ENCODE data around the gene CUL7.
A peak's percentile ranks its signal among the peaks of the same experiment; 100 is the strongest.

The CUL7 gene

DNA sequence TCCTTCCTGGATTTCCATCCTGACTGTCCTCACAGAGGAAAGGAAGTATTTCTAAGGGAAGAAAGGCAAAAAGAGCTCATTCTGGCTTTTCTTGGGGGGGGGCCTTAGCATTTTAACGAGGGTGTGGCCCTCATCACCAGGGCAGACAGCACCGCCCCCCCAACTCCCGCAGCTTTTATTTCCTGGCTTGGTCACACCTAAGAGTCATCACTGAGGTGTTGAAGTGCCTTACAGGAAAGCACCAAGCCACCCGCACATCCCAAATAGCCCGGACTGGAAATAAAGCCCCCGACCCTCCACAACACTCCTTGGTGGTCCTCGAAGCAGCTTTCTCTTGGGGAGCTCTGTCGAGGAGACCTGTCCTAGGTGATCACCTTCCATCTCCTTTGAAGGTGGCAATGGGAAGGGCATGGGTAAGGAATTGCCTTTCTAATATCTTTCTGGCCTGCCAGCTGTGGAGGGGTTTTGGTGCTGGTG lies 23.7 kb upstream of the CUL7 start:
- DNase-seq (ENCODE audit: low read depth) = no peak

DNA sequence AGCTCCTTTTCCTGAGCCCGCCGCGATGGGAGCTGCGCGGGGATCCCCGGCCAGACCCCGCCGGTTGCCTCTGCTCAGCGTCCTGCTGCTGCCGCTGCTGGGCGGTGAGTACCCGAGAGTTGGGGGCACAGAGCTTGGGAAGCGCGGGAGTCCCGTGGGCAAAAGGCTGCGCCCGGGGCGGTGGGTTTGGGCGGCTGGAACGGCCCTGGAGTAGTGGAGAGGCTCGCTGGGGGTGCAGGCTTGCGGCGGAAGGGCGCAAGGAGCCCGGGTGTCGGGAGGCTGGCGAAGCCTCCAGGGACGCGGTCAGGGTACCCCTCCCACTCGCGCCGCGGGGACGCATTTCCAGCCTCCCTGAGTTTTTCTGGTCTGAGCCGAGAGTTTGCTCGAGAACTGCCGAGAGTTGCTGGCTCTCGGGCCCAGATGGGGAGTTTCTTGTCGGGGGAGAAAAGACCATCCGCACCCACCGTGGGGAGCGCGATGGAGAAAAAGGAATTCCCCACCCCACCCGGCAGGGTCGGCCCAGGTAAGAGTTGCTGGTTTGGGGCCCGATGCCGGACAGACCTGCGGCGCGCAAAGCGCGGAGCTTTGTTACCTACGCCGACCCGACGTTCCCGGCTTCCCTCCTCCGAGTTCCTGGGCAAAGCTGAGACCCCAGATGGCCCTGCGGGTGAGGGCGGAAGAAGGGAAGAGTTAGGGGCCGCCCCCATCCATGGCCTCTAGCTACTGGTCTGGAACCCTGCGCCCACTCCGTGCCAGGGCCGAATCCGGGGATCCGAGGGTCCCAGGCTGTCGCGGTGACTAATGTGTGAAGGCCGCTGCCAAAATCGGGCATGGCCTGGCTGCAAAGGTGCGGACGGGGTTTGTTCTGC lies 23.0 kb upstream of the CUL7 start:
- peak; percentile 69 for DNase-seq (ENCODE audit: low read depth)

DNA sequence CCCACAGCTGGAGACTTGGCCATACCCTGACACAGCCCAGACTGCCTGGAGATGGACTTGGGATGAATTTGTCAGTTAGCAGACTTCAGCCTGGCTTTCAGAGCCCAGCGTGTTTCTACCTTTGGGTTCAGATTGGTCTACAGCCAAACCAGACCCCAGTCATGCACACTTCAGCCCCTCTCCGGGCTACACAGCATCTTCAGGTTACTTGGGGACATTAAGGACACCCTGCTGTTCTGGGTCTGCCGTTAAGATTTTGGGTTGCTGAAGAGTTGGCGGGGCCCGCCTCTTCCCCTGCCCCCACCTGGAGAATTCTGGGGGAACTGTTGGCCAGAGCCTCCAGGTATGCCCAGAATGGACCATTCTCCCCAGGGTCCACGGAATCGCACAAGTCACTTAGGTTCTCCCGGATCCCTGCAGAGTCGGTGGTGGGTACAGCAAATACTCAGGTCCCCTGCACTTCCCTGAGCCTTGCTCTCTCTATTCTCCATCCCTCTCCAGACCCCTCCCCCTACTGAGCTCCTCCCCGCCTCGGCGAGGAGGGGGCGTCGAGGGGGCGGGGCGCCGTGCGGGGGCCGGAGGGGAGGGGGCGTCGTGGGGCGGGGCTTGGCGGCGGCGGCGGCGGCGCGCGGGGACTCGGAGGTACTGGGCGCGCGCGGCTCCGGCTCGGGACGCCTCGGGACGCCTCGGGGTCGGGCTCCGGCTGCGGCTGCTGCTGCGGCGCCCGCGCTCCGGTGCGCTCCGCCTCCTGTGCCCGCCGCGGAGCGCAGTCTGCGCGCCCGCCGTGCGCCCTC lies 22.2 kb upstream of the CUL7 start, which contains the start of gene PTK7:
Gene PTK7, plus strand, starts transcription at position 645 of the 794 bp plus-strand sequence. CDS start 175 bp downstream, outside the sequence.
- peak; percentile 60 for DNase-seq (ENCODE audit: low read depth)

DNA sequence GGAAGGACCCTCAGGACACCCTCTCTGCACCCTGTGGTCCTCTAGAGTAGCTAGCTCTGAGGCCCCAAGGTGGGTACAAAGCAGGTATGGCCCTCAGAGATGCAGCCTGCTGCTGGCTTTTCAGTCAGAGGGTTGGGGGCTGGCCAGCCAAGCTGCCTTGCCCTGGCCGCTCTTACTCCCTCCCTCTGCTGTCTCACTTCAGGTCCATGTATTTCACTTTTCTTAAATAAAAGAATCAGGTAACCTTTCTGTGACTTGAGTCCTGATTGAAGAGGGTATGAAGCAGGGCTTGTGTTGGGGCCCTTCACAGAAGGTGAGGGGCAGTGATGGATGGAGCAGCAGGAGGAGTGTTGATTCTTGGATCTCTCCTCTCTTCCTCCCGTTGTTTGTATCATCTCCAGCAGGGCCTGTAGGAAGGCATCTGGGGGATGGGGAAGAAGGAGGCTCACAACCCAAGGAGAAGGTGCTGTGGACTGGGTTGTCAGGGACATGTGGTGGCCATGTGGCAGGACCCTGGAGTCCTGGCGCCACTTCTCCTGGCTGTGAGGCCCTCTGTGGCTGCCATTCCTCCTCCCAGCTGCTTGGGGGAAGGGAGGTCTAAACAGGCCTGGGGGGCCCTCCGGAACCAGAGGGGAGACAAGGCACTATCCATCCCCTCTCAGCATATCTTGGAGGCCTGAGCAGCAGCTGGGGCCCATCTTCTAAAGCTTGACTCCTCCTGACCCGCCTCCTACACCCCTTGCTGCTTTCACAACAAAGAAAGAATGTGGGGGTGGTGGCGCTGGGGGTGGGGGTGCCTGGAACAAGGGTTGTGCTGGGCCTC lies 21.4 kb upstream of the CUL7 start:
- no peak for DNase-seq (ENCODE audit: low read depth)

DNA sequence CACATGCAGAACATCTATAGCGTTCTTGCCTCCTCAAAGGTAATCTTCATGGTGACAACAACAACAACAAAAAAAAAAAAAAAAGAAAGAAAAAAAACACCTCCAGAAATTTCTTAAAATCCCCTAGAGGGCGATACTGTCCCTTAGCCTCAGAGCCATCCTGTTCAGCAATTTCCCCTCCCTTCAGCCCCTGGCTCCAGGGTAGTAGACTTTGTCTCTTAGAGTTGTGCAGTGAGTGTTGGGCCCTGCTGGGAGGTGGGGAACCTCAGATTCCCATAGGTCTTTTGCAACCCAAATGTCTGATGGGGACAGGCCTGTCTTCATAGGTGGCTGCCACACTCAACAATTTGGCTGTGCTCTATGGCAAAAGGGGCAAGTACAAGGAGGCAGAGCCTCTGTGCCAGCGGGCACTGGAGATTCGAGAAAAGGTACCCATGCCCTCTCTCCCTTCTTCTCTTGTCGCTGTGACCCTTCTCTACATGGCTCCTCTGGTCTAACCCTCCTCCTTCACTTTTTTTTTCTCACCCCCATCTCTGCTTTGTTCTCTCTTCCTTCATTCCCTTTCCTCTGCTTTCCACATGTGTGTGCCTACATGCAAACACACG lies 16.5 kb upstream of the CUL7 start:
- DNase-seq (ENCODE audit: low read depth) = peak; percentile 77

DNA sequence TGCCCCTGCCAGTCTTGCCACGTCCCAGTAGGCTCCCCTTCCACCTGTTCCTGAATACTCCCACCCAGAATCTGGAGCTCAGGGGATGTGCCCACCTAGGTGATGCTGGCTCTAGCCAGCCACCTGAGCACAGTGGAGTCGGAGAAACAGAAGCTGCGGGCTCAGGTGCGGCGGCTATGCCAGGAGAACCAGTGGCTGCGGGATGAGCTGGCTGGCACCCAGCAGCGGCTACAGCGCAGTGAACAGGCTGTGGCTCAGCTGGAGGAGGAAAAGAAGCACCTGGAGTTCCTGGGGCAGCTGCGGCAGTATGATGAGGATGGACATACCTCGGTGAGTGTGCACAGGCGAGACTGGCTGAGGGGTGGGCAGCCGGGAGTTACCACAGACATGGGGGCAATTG lies 9.2 kb upstream of the CUL7 start:
- no peak for DNase-seq (ENCODE audit: low read depth)

DNA sequence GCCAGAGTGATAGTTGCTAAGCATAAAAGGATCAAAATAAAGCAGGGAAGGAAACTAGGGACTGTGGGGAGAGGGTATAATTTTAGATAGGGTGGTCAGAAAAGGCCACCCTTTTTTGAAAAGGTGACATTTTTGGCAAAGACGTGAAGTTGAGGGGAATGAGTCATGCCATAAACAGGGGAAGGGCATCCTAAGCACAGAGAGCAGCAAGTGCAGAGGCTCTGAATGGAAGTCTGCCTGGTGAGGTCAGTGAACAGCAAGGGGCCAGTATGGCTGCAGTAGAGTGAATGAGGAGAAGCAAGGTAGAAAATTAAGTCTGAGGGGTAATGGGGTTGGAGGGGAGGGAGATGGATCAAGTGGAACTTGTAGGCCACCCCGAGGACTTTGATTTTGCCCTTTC lies 8.2 kb upstream of the CUL7 start:
- DNase-seq (ENCODE audit: low read depth) = peak; percentile 30

DNA sequence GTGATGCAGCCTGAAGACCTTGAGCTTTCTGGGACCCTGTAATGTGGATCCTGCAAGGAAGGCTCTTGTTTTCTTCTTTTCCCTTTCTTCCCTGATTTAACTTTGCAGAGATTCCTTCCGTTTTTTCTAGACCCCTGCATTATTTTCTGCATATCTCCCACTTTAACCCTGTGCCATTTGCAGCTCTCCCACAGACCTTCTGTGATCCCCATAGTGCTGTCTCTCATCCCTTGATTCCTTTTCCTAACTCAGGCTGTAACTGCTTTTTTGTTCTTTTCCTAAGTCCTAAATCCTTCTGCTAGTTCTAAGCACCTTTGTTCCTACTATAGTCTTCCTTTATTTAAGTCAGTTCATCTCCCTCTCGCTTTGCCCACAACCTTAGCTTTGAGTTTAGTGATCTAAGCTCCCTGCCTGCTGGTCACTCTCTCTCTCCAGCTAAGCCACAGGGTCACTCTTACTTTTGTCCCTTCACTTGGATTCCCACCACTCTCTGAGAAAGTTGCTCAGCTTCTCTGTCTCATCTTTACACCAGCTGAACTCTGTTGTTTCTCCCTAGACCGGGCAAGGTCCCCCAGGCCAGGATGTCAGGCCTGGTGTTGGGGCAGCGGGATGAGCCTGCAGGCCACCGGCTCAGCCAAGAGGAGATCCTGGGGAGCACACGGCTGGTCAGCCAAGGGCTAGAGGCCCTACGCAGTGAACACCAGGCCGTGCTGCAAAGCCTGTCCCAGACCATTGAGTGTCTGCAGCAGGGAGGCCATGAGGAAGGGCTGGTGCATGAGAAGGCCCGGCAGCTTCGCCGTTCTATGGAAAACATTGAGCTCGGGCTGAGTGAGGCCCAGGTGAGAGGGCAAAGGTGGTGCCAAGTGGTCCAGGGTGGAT lies 7.3 kb upstream of the CUL7 start:
- no peak for DNase-seq (ENCODE audit: low read depth)

DNA sequence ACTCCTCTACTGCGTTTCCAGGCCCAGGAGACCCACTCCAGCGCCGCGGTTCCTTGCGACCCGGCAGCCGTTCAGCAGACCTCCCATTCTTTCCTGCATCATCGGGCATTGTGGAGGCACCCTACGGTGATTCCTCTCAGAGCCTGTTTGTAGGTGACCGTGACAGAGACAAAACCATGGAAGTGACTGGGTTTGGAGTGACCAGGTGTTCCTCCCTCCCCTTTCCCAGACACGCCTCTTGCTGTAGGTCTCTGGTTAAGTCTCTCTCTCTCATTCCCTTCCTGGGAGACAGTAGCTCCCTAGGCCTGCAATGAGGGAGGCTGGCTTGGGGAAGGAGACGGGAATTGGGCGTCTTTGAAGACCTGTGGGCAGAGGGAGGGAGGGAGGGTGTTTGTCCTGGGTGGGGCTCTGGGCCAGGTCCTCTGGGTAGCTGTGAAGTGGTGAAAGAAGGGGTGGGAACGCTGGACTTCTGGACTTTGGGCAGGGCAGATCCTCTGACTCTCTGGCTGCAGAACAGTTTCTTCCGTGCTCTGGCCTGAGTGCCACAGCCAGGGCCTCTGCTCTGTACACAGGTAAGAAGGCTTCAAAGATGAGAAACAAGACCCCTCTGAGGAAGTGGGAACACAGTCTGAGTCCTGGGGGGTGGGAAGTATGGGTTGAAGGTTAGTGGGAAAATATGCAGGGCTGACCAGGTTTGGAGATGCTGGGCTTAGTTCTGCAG lies 6.5 kb upstream of the CUL7 start:
- no peak for DNase-seq (ENCODE audit: low read depth)

DNA sequence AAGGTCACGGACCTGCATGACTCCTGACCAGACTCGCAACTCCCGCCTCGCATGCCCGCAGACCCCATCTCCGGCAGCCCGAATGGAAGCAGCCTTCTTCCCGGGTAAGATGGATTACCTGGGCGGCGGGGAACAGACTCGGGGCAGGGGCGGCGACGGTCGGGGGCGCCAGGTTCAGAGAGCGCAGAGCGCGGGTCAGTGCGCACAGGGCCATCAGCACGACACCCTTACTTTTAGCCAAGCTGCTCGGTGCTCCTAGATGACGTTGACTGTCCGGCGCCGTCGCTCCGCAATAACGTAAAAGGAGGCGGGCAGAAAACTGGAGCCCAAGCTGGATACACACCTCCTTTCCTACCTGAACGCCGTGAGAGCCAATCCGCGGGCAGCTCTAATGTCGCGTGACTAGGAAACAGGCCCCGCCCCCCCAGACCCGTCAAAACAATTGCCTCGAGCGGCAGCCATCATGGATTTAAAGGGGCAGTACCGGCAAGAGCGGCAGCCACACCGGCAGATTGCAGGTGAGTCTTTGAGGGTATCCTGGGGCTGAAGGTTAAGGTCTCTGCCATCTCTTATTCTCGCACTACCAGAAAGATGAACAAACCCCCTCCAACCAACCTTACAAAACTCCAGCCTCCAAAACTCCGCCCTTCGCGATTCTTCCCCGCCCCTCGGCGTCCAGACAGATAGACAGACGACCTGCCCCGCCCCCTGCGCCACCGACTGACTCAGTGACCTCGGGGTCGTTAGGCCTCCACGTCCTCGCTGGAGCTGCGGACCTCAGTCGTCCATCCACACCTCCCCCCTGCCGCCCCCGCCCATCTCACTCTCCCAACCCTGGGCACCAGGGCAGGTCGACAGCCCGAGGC lies 5.8 kb upstream of the CUL7 start, which contains the start of the genes KLC4 and MRPL2:
Gene KLC4, plus strand, starts transcription at position 464 of the 866 bp plus-strand sequence. CDS start 1,705 bp downstream, outside the sequence.
Gene MRPL2, minus strand, starts transcription at position 267 of the 866 bp plus-strand sequence. Its CDS starts 53 bp downstream, at position 214.
- DNase-seq (ENCODE audit: low read depth) = peak; percentile 100

DNA sequence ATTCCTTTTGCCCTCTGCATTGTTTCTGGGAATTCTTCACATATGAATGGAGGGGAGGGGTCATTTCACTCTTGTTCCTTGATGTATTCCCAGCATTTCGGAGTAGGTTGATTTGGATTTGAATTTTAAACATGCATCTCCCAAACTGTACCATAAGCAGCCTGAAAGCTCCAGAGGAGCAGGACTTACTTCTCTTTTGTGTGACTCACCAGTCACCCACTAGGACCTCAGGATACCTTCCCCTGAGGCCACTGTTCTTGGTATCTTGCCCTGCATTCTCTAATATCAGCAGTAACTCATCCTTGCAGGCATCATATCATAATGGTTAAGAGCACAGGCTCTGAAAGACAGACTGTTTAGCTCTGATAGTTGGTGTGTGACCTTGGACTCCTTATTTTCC lies 4.9 kb upstream of the CUL7 start:
- DNase-seq (ENCODE audit: low read depth) = peak; percentile 51

DNA sequence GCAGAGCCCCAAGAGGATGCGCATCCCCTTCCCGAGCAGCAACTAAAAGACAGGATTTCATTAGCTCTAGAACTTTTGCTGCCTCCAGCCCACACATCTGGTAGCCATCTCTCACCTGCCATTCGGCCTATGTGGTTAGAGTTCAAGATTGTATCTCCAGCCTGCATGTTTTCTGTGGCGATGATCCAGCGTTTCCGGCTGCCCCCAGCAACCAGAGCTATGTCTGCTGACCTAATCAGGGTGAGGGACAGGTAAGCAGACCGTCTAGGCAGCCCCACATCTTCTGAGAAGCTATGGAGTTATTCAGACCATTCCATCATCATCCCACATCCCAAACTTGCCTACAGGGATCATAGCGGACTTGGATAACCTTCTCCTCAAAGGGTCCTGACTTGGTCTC lies 2.3 kb upstream of the CUL7 start:
- no peak for DNase-seq (ENCODE audit: low read depth)

DNA sequence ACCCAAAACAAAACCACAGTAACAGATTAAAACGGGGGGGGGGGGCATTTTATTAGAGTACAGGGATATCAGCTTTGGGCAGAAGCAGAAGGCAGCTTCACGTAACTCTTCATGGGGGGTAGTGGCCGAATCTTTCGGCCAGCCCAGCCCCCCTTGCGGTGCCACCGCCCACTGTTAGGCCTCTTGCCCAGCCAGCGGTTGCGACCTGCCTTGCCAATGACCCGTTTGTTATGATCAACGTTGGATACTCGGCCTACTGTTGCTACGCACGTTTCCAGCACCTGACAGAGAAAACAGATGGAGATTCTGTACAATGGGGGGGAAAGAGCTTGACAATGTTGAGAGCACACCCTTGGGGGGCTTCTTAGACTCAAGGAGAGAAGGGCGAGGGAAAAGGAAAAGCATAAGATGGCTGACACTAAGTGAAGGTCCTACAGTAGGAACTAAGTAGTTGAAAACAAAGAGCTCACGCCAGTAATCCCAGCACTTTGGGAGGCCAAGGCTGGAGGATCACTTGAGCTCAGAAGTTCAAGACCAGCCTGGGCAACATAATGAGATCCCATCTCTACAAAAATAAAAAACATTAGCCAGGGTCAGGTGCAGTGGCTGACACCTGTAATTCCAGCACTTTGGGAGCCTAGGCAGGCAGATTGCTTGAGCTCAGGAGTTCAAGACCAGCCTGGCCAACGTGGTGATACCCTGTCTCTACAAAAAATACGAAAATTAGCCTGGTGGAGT lies 724 bp upstream of the CUL7 start:
- no peak for DNase-seq (ENCODE audit: low read depth)

DNA sequence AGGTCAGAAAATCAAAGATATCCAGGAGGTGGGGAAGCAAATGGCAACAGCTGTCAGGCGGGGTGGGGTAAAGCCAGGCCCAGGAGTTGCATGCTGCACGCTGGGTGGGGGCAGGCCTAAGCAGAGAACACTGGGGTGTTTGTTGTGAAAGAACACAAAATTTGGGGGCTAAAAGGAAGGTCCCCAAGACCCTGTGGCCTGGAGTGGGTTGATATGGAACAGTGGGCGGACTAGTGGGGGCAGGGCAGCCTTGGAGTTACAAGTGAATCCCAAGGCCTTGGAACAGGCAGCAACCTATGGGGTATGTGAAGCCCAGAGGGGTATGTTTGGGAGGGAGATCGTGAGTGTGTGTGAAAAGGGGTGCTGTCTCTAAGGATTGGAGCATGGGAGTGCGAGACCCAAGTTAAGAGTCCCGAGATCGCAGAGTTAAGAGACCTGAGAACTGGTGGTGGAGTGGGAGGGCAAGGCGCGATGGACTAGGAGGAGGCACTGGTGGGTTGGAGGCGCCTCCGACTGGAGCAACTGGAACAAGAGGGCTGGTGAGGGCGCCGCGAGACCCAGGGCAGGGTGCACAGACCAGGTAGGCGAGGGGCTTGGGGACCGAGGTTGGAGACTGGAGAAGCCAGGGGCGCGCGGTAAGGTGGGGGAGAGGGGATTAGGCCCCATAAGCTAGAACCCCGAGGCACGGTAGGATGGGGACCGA lies 658 bp downstream of the CUL7 start:
- peak; percentile 49 for DNase-seq (ENCODE audit: low read depth)

DNA sequence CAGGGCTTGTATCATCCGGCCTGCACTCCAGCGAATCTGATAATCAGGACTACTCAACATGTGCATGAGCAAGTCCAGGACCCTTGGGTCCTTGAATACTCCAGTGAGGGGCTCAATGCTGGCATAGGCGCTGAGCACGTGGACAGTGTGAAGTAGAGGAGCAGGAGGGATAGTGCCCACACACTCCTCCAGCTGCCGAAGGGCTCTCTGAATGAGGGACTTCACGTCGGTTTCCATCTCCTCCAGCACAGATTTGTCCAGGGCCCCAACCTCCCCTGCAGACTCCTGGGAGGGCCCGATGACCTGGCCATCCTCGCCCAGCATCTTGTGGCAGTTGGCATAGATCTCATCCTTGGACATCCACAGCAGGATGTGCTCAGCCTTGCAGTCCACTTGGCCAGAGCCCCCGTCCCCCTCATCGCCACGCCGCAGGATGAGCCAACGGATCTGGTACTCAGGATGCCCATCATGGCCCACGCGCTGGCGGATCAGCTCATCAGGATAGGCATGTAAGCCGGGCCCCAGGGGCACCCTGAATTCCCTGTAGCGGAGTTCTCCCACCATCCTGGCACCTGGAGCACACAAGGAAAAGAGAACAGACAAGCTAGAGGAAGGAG lies 1.3 kb downstream of the CUL7 start:
- no peak for DNase-seq (ENCODE audit: low read depth)

DNA sequence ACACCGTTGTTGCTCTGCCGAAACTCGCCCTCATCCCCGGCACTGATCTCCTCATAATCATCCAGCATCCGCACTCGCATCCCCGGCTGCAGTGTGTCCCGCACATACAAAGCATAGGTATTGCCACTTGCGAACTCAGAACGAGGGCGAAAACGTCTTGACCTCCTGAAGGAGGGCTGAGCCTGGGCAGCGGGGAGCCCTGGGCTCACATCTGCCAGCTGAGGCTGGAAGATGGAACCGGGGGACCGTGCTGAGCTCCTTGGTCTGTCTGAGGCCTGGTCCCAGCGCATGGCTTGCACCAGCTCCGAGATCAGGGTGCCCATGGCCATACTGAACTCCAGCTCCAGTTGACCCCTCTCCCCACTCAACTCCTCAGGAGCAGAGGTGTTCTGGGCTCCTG lies 2.7 kb downstream of the CUL7 start:
- no peak for DNase-seq (ENCODE audit: low read depth)

DNA sequence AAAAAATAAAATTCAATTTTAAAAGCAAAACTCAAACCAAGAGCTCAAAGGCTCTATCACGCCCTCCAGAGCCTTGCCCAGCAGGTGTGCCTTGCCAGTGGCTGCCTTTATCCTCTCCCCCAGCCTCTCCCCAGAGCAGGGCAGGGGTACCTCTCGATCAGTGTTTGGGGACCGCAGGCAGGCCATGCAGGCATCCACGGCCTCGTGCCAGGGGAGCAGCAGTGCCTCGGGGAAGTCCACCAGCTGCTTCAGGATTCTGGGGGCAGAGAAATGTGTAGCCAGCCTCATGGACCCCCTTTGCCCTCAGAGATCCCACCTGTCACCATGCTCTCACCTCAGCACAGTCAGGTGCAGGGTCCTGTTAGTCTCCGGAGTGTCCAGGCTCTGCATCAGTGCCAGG lies 5.7 kb downstream of the CUL7 start:
- no peak for DNase-seq (ENCODE audit: low read depth)
